Subcutaneous abdominal adipose tissue (tissue), 5 donors: ENCODE measurements around the gene TGFB1.

ENCODE experiments used
- H3K27ac ChIP-seq: one replicate; pipeline ENCODE4 v1.7.0; 2013; ENCODE audit warnings: low read depth, mild to moderate bottlenecking, inconsistent platforms, low read length, moderate library complexity
- H3K27me3 ChIP-seq, 5 donors: one replicate each; pipeline ENCODE4 v1.7.0; 2013; ENCODE audit warnings: low read length in 5 of 5, inconsistent platforms in 1 of 5; ENCODE audit not compliant: control insufficient read depth in 5 of 5, insufficient read depth in 4 of 5
- H3K36me3 ChIP-seq, 5 donors: one replicate each; pipeline ENCODE4 v1.7.0; 2013; ENCODE audit warnings: low read length in 5 of 5; ENCODE audit not compliant: control insufficient read depth in 5 of 5, insufficient read depth in 5 of 5
- H3K4me1 ChIP-seq, 5 donors: one replicate each; pipeline ENCODE4 v1.7.0; 2013; ENCODE audit warnings: low read length in 5 of 5, mild to moderate bottlenecking in 3 of 5, moderate library complexity in 1 of 5; ENCODE audit not compliant: control insufficient read depth in 5 of 5, insufficient read depth in 5 of 5
- H3K4me3 ChIP-seq, 5 donors: one replicate each; pipeline ENCODE4 v1.7.0; 2013; ENCODE audit warnings: low read length in 5 of 5, low read depth in 1 of 5
- H3K9ac ChIP-seq, 5 donors: one replicate each; pipeline ENCODE4 v1.7.0; 2013; ENCODE audit warnings: low read length in 5 of 5, mild to moderate bottlenecking in 4 of 5, moderate library complexity in 3 of 5
- H3K9me3 ChIP-seq, 5 donors: one replicate each; pipeline ENCODE4 v1.7.0; 2013; ENCODE audit warnings: low read length in 5 of 5; ENCODE audit not compliant: control insufficient read depth in 5 of 5
- donor health status: healthy.
- donor health status: healthy.
- donor health status: healthy.
- donor health status: healthy.
- donor health status: healthy.

The TGFB1 gene

DNA sequence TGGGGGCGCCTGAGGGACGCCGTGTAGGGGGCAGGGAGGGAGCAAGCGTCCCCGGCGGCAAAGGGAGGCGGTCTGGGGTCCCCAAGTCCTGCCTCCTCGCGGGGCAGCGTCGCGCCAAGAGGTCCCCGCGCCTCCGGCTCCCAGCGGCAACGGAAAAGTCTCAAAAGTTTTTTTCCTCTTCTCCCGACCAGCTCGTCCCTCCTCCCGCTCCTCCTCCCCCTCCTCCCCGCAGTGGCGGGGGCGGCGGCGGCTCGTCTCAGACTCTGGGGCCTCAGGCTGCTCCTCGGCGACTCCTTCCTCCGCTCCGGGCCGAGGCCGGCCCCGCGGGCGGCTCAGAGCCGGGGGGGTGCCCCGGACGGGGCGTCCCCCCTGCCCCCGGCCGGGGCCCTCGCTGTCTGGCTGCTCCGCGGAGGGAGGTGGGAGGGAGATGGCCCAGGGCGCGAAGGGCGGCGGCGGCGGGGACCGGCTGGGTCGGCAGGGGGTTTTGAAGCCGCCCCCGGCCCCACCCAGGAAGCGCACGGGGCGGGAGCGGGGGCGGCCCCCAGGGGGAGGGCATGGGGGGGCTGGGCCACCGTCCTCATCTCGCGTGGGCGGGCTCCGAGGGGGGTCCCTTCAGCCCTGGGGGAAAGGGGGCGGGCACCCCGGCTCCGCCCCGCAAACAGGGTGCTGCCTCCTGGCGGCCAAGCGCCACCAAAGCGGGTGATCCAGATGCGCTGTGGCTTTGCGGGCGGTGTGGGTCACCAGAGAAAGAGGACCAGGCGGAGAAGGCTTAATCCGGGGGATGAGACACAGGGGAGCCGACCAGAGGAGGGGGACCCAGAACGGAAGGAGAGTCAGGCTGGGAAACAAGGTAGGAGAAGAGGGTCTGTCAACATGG, at the start of gene TGFB1:
TSS of gene TGFB1 (minus strand) at position 457 of the 877 bp plus-strand sequence. CDS start 878 bp downstream, outside the sequence.
- H3K9ac ChIP-seq: peak within 1 kb of the TSS in 4 of 5 donors; percentile 9 to 80 (median 78)
- no peaks in the 10 kb centered on the region for H3K9me3 ChIP-seq
- H3K4me1 ChIP-seq: peaks cover 4 to 85% (median 42%) of the 10 kb centered on the region in 5 donors
- H3K4me3 ChIP-seq: peak within 1 kb of the TSS; percentile 69 to 89 (median 78)
- H3K27me3 ChIP-seq: peaks cover 0 to 18% (median 6%) of the 10 kb centered on the region in 5 donors
- H3K27ac ChIP-seq: peak within 1 kb of the TSS; percentile 71
- no peaks in the 10 kb centered on the region for H3K36me3 ChIP-seq

- Histone ChIP-seq H3K27me3 (no peaks in the 10 kb centered on the region), H3K9me3 (no peaks in the 10 kb centered on the region), H3K27ac (no peak overlapping the region), H3K4me3 (no peak overlapping the region), H3K4me1 (peaks cover 13 to 56% (median 23%) of the 10 kb centered on the region in 5 donors), H3K9ac (peak overlapping the region in 1 of 5 donors; percentile 48), H3K36me3 (peaks cover 0 to 22% (median 4%) of the 10 kb centered on the region in 5 donors)
Measured at GRCh38 chr19:41402010-41402409, 48.3 kb upstream of the TGFB1 start.

GRCh38 chr19:41401483-41401882, 47.8 kb upstream of the TGFB1 start:
- Histone ChIP-seq H3K27me3 (no peaks in the 10 kb centered on the region), H3K4me1 (peaks cover 16 to 56% (median 28%) of the 10 kb centered on the region in 5 donors), H3K9ac (no peak overlapping the region), H3K27ac (no peak overlapping the region), H3K4me3 (no peak overlapping the region), H3K36me3 (peaks cover 0 to 22% (median 4%) of the 10 kb centered on the region in 5 donors), H3K9me3 (no peaks in the 10 kb centered on the region)

- no peak overlapping the region for H3K27ac ChIP-seq
- H3K27me3 ChIP-seq: no peaks in the 10 kb centered on the region
- H3K9me3 ChIP-seq: no peaks in the 10 kb centered on the region
- H3K9ac ChIP-seq: peak overlapping the region in 1 of 5 donors; percentile 41
- H3K36me3 ChIP-seq: peaks cover 0 to 17% (median 4%) of the 10 kb centered on the region in 5 donors
- no peak overlapping the region for H3K4me3 ChIP-seq
- peaks cover 11 to 43% (median 28%) of the 10 kb centered on the region in 5 donors for H3K4me1 ChIP-seq
Measured at GRCh38 chr19:41399525-41399924, 45.8 kb upstream of the TGFB1 start.

GRCh38 chr19:41399091-41399490, 45.4 kb upstream of the TGFB1 start:
- H3K4me3 ChIP-seq: peak overlapping the region in 3 of 5 donors; percentile 95 to 99 (median 98)
- H3K36me3 ChIP-seq: peaks cover 0 to 17% (median 4%) of the 10 kb centered on the region in 5 donors
- peak overlapping the region; percentile 7 to 97 (median 89) for H3K9ac ChIP-seq
- H3K4me1 ChIP-seq: peaks cover 11 to 43% (median 28%) of the 10 kb centered on the region in 5 donors
- H3K9me3 ChIP-seq: no peaks in the 10 kb centered on the region
- H3K27ac ChIP-seq: no peak overlapping the region
- no peaks in the 10 kb centered on the region for H3K27me3 ChIP-seq

DNA sequence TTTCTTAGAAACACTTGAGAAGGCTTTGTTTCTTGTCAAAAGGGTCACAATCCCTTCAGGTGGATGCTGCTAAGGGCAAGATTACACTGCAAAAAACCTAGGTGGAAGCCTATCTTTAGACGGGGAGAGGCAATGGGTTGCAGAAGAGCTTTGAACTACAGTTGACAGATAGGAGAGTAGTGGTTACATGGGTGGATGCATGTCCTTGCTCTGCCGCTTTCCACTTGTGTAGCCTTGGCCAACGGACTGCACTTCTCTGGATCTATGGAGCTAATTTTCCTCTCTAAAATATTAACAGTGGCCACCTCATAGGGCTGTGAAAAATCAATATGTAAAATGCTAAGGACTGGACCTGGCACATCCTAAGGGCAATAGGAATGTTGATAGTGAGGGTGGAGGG, 44.9 kb upstream of the TGFB1 start:
- Histone ChIP-seq H3K9me3 (no peaks in the 10 kb centered on the region), H3K27ac (no peak overlapping the region), H3K4me3 (peak overlapping the region; percentile 84 to 99 (median 95)), H3K36me3 (peaks cover 0 to 16% (median 4%) of the 10 kb centered on the region in 5 donors), H3K4me1 (peaks cover 11 to 43% (median 28%) of the 10 kb centered on the region in 5 donors), H3K9ac (peak overlapping the region; percentile 7 to 97 (median 92)), H3K27me3 (no peaks in the 10 kb centered on the region)

DNA sequence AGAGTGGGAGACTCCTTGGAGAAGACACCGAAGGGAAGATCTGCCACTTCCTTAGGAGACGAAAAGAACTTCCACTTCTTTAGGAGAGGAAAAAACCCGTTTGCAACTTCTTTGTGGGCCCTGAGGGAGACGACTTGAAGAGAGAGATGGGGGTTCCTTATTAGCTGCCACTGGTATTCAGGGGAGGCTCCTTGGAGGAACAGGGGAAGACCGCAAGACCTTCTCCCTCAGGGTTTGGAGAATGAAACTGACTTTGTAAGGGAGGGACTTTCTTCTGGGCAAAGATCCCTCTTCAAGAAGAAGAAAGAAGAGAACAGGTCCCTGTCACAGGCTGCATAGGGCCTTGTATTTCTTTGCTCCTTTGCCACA, 44.3 kb upstream of the TGFB1 start:
- Histone ChIP-seq H3K27me3 (no peaks in the 10 kb centered on the region), H3K9me3 (no peaks in the 10 kb centered on the region), H3K9ac (peak overlapping the region; percentile 16 to 97 (median 92)), H3K36me3 (peaks cover 0 to 11% (median 2%) of the 10 kb centered on the region in 5 donors), H3K27ac (peak overlapping the region; percentile 97), H3K4me1 (peaks cover 10 to 39% (median 28%) of the 10 kb centered on the region in 5 donors), H3K4me3 (peak overlapping the region; percentile 84 to 99 (median 95))

GRCh38 chr19:41397086-41398049, 43.6 kb upstream of the TGFB1 start, which contains the start of the genes BCKDHA and EXOSC5:
TSS of gene BCKDHA (plus strand) at chr19:41397818. CDS start at chr19:41397828, 10 bp downstream.
TSS of gene EXOSC5 (minus strand) at chr19:41397359. CDS start at chr19:41397328, 31 bp downstream.
- H3K9me3 ChIP-seq: no peaks in the 10 kb centered on the region
- H3K4me1 ChIP-seq: peaks cover 9 to 37% (median 28%) of the 10 kb centered on the region in 5 donors
- peaks cover 0 to 7% (median 0%) of the 10 kb centered on the region in 5 donors for H3K36me3 ChIP-seq
- H3K9ac ChIP-seq: peak within 1 kb of the TSS; percentile 16 to 97 (median 92)
- H3K27me3 ChIP-seq: no peaks in the 10 kb centered on the region
- peak within 1 kb of the TSS; percentile 97 for H3K27ac ChIP-seq
- peak within 1 kb of the TSS; percentile 90 to 99 (median 95) for H3K4me3 ChIP-seq

GRCh38 chr19:41395355-41395754, 41.6 kb upstream of the TGFB1 start:
- Histone ChIP-seq H3K9ac (no peak overlapping the region), H3K27ac (no peak overlapping the region), H3K9me3 (no peaks in the 10 kb centered on the region), H3K4me3 (no peak overlapping the region), H3K4me1 (peaks cover 9 to 29% (median 25%) of the 10 kb centered on the region in 5 donors), H3K27me3 (no peaks in the 10 kb centered on the region), H3K36me3 (peaks cover 0 to 18% (median 16%) of the 10 kb centered on the region in 5 donors)
